Cortex of kidney (tissue), 1 donor: ENCODE data around the gene PLEKHM2.

Experiments
- DNase-seq: peaks from one replicate; lab custom pipeline; 2025; lab: John Stamatoyannopoulos, UW

Gene PLEKHM2

GRCh38 chr1:15702722-15703550 is 18.8 kb downstream of the PLEKHM2 start:
- no peak for DNase-seq

DNA sequence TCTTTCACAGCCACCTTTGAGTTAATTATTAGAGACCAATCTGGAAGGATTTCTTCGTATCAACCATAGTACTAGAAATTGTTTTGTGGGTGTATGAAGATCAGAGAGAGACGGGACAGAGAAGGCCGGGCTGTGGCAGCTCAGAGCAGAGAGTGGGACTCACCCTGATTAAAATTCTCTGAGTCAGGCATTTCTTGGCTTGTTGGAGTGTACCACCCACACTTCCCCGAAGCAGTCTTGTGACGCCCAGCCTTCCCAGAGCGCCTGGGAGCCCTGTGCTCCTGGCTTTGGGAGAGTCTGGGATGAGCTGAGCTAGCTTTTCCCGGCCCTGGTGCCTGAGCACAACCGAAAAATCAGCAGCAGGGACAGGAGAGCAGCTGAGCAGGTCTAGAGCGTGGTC is 19.4 kb downstream of the PLEKHM2 start:
- no peak for DNase-seq

GRCh38 chr1:15704526-15705183 is 20.5 kb downstream of the PLEKHM2 start:
- DNase-seq = no peak

GRCh38 chr1:15705184-15705566 is 21.1 kb downstream of the PLEKHM2 start:
- no peak for DNase-seq

DNA sequence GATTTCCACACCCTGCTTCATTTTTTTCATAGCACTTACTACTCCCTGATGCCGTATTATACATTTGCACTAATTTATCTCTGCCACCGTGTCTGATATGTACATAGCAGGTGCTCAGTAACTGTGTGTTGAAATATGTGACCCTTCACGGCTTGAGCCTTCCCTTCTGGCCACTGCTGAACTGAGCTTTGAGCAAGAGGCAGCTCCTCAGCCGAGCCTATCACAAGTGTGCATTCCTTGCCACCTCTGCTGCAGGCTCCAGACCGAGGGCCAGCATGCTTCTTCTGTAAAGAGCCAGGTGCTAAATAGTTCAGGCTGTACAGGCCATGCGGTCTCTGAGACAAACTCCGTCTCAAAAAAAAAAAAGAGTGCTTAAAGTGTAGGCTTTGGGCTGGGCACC is 22.6 kb downstream of the PLEKHM2 start:
- DNase-seq = no peak

DNA sequence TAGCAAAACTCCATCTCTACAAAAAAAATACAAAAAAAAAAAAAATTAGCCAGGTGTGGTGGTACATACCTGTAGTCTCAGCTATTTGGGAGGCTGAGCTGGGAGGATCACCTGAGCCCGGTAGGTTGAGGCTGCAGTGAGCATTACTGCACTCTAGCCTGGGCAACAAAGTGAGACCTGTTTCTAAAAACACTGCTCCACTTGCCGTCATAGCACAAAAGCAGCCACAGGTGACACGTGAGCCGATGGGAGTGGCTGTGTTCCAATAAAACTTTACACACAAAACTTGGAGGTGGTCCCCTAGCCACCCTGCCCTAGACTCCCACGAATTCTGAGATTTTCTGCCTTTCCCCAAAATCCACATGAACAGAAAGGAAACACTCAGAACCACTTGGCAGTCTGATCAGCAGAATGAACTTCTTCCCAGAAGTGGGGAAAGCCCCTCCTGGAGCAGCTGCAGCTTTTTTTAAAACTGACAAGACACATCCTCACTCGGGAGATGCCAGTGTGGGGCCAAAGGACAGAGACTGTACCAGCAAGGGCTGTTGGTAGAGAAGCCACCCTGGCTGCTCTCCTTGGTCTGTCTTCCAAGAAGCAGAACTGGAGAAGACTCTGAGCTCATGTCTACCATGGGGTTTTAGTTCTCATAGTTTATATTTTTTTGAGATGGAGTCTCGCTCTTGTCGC is 23.3 kb downstream of the PLEKHM2 start:
- DNase-seq = no peak

- DNase-seq = no peak
Measured at GRCh38 chr1:15708486-15709137, 24.5 kb downstream of the PLEKHM2 start.

DNA sequence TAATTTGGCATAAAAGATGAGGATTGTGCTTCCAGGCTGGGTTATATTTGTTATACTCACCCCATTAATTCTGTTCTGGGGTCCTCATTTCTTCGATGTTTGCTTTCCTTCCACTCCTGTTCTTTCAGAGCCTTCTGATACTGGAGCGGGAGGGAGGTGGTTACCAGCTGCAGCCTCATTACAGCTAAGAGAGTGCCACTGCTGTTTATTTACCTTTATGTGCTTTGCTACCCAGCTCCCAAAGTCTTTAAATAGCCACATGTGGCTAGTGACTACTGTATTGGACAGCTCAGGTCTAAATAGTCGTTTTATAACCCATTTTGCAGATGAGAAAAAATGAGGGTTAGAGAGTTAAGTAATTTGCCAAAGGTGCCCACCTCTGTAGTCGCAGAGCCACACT is 25.1 kb downstream of the PLEKHM2 start:
- no peak for DNase-seq

DNA sequence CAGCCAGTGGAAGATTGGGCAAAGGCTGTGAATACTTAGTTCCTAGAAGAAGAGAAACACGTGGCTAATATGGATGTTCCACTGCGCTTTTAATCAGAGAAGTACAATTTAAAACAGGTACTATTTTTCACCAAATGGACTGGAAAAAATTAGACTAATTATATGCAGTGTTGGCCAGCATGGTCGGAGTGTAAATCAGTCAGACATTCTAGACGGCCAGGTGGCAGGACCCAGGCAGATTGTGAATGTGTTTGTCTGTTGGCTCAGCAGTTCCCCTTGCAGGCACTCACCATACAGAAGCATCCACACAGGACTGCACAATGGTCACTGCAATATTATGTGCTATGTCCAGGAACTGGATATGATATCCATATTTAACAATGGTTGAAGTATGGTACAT is 28.0 kb downstream of the PLEKHM2 start:
- DNase-seq = no peak

- DNase-seq = no peak
Measured at GRCh38 chr1:15714406-15715136, 30.5 kb downstream of the PLEKHM2 start.

DNA sequence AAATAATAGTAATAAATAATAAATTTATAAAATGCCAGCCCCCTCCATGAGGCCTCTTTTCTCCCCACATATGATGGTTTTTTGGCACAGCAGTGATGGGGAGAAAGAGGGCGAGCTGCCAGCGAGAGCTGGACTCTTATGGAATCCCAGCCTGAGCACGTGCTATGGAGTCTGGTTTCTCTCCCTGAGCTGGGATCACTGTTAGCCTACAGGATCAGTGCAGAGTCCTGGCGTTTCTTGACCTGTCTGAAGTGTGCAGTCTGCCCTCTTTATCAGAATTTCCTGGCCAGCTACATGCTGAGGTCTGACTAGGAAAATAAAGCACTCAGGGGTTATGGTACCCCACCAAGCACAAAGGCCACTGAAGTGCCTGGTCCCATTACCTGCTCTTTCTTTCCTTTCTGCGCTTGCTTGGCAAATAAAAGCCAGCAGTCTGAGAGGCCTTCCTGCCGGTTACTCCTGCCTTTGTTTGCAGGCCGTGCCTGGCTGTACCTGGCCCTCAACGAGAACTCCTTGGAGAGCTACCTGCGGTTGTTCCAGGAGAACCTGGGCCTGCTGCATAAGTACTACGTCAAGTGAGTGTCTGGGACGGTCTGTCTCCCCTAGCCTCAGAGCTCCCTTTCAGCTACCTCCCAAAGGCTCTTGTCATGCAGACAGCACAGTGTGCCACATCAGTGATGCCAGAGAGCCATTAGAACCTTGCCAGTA is 33.5 kb downstream of the PLEKHM2 start:
- DNase-seq = no peak

DNA sequence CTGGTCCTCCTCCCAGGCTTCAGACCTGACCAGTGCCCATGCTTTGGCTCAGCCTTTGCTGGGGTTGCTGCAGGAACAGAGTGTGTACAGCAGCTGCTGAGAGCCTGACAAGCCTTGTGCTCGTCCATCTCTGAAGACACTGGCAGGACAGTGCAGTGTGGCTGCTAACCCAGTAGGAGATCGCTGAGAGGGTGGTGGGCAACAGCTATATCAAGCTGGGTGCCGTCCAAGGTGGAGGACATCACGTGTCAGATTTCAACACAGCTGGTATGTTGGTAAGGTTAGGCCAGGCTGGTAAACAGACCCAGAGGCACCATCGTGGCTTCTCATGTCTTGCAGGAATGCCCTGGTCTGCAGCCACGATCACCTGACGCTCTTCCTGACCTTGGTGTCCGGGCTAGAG is 34.1 kb downstream of the PLEKHM2 start:
- DNase-seq = no peak

DNA sequence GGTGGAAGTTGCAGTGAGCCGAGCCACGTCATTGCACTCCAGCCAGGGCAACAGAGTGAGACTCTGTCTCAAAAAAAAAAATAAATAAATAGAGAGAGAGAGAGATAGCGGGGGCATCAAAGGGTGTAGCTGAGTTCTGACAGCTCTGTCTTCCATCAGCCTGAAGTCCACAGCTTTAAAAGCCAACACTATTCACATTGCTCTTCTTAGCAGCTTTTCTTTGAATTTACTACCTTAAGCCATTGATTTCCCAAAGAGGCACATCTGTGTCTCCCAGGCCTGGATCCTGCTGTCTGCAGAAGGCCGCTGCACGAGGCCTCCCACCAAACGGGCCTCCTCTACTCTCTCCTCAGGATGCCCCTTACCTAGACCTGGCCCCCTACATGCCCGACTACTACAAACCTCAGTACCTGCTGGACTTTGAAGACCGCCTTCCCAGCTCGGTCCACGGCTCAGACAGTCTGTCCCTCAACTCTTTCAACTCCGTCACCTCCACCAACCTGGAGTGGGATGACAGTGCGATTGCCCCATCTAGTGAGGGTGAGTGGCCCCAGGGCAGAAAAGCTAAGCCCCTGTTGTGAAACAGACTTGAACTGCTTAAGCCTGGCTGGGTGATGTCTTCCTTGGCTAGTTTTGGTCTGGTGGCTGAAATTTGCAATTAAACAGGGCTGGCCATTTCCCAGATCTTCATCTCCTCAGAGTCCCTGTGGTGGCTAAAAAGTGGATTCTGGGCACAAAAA is 35.4 kb downstream of the PLEKHM2 start:
- no peak for DNase-seq

DNA sequence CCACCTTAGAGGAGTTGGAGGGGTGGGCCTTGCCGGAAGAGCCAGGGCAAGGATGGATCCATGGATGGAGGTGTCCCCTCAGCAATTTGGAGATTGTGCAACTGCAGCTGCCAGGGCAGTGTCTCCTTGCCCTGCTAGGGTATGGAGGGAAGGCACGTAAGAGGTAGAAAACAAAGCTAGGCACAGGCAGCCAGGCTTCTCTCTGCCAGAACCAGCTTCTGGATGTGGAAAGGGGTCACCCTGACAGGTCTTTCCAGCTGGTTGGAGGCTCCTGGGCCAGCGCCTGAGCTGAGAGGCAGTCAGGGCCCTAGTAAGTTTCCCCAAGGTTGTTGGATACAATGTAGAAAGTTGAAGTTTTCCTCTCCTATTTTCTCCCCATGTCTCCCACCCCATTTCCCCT is 36.7 kb downstream of the PLEKHM2 start:
- no peak for DNase-seq

GRCh38 chr1:15722411-15722810 is 38.3 kb downstream of the PLEKHM2 start:
- no peak for DNase-seq

GRCh38 chr1:15722836-15723532 is 38.9 kb downstream of the PLEKHM2 start:
- DNase-seq = no peak

- no peak for DNase-seq
Measured at GRCh38 chr1:15723631-15724246, 39.6 kb downstream of the PLEKHM2 start.

- no peak for DNase-seq
Measured at GRCh38 chr1:15724949-15725880, 41.1 kb downstream of the PLEKHM2 start.
